IPS DF 4.7 (cell line): ENCODE data around the gene CHCT1.
"Not testable (repeated sequence)": the region's sequence is repeated elsewhere in the genome, so short reads cannot be mapped to it uniquely, and the experiment has no call there.

Experiments used
- DNase-seq: peaks from one replicate; pipeline ENCODE4 v3.0.0-alpha.2; 2013; ENCODE audit warnings: low spot score; ENCODE audit errors: extremely low read depth

Gene CHCT1

DNA sequence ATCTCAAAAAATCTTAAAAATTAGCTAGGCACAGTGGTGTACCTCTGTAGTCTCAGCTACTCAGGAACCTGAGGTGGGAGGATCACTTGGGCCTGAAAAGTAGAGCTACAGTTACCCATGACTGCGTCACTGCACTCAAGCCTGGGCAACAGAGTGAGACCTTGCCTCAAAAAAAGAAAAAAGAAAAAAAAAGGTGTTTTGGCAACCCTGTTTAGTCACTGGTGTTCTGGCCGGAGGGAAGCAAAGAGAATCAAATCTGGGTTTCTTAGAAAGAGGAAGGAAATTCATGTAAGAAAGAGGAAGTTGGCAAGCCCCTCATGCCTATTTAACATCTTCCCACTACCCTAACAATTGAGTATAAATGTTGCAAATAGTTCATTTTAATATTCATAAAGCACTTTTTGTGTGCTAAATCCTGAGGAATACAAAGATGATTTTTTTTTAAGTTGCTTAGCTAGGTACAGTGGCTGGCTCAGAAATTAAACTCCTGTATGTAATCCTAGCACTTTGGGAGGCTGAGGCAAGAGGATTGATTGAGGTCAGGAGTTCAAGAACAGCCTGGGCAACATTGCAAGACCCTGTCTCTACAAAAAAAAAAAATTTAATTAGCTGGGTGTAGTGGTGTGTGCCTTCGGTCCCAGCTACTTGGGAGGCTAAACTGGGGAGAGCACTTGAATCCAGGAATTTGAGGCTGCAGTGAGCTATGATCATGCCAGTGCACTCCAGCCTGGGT lies 23.9 kb upstream of the CHCT1 start:
- DNase-seq, result no peak

DNA sequence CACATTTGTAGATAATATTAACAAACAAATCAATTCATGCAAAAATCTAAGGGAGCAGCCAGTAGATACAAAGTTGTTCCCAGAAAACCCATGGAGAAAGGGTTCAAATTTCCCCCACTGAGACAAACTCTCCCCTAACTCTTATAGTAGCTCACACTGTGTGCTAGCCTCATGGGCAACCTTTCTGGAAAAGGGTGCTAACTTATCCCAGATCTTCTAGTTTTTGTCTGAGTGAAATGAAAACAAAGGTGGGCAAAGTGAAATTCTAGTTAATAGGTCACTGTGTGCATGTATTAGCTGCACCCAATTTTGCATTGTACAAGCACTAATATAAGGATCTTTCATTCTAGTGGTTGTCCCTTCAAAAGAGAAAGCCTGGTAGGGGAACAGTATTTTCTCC lies 20.5 kb upstream of the CHCT1 start:
- no peak for DNase-seq

DNA sequence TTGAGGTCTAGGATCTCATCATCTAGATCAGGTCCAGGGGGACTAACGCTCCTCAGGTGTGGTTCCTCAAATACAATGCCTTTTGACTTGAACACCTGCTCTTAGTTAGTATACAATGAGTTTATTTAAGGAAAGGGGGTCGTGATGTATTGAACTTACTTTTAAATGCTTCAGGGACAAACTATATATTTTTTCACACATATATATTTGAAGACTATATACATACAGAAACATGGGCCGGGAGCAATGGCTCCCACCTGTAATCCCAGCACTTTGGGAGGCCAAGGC lies 18.8 kb upstream of the CHCT1 start:
- DNase-seq, result no peak

DNA sequence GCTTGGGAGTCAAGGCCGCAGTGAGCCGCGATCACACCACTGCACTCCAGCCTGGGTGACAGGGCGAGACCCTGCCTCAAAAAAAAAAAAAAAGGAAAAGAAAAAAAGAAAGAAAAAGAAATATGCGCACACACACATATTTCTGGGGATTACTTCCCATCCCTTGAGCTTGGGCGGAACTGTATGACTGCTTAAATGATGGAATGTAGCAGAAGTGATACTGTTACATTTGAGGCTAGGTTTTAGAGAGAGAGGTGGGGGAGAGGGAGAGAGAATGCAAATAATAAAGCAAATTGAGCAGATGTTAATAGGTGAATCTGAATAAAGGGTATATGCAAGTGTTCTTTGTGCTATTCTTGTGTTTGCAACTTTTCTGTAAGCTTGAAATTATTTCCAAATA lies 18.3 kb upstream of the CHCT1 start:
- no peak for DNase-seq

DNA sequence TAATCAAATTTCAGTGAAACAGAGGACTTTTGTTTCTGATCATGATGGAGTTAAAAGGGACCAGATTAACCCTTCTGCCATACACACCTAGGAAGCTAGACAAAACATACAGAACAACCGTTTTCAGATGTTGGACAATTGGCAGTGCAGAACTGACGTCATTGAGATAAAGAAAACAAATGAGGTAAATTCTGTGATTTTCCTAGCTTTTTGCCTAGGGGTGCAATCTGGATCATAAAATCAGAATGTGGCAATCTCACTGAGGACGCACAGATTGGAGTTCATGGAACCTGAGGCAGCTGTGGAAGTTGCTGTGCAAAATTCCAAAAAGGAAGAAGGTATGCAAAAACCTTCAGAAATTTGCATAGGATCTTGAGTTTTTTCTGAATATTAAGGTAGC lies 15.4 kb upstream of the CHCT1 start:
- DNase-seq, result no peak

DNA sequence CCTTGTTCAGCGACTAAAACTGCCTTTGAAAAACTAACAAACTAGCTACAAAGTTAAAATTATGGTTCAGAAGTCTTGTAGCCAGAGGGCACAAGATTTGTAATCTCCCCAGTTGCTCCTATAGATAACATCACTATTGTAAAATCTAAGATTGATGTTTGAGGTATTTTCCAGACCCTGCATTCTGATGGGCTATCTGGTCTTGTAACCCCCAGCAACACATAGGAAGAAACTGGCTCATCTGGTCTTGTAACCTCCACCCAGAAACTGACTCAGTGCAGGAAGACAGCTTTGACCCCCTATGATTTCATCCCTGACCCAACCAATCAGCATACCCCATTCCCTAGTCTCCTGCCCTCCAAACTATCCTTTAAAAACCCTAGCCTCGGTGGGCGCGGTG lies 12.3 kb upstream of the CHCT1 start:
- DNase-seq, result no peak

DNA sequence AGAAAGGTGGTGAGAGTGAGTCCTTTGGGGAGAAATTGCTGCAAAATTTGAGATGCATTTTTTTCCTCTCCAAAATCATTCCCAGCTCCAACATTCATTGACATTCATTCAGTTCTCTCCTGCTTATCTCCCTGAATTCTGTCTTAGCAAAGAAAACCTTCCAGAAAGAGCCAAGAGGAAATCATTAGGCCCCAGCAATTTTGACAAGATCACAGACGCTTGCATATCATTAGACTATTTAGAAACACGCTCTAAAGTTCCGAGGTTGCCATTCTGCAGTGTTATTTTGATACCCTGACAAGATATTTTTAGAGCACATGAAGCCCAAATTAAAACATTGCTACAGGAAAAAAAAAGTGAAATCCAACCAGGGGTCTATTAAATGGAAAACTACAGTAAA lies 9.6 kb upstream of the CHCT1 start:
- DNase-seq, result no peak

DNA sequence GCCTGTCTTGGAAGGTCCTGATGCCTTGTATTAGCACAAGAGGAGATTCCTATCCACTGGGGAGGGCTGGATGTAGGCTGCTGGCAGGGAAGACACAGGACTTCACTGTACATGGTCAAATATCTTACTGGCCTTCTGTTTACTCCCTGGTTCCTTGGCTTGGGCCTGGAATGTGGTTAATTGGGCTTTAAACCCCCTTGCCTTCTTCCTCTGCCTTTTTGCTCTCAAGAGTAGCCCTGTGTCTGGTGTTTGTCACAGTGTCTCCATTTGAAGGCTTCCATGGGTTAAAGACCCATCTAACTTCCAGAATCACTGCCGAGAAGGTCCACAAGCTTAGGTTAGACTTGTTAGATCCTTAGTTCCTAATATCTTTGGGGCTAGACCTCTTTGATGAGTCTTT lies 7.1 kb upstream of the CHCT1 start:
- DNase-seq, result no peak

DNA sequence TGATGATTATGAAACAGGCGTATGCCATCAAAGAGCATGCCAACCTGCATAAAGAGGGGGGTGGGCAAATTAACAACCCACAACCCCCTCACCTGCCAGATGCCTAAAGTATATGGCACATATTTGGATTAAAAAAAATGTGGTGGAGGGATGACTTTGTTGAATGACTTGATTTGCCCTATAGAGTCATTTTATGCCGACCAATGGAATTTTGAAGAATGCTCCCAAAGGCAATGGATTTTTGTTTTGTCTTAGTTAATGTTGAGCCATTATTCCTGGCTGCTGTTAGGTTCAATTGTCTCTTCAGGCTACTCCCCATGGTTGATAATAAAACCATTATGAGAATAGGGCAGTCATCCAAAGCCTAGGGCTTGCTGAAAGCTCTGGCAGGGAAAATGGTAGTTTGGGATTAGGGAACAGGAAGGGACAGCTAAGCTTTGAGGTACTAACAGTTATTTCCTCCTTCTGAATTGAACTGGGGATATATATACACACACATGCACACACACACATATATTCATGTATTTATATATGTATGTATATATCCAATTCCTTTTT lies 5.8 kb upstream of the CHCT1 start:
- DNase-seq, result no peak

DNA sequence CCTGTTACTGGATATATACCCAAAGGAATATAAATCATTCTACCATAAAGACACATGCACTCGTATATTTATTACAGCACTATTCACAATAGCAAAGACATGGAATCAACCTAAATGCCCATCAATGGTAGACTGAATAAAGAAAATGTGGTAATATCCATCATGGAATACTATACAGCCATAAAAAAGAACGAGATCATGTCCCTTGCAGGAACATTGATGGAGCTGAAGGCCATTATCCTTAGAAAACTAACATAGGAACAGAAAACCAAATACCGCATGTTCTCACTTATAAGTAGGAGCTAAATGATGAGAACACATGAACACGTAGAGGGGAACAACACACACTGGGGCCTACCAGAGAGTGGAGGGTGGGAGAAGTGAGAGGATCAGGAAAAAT lies 3.3 kb upstream of the CHCT1 start:
- not testable (repeated sequence) for DNase-seq

DNA sequence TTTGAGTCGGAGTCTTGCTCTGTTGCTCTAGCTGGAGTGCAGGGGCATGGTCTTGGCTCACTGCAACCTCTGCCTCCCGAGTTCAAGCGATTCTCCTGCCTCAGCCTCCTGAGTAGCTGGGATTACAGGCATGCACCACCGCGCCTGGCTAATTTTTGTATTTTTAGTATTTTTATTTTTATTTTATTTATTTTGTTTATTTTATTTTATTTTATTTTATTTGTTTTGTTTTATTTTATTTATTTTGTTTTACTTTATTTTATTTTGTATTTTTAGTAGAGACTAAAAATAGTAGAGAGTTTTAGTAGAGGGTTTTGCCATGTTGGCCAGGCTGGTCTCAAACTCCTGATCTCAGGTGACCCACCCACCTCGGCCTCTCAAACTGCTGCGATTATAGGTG lies 2.4 kb upstream of the CHCT1 start:
- not testable (repeated sequence) for DNase-seq

DNA sequence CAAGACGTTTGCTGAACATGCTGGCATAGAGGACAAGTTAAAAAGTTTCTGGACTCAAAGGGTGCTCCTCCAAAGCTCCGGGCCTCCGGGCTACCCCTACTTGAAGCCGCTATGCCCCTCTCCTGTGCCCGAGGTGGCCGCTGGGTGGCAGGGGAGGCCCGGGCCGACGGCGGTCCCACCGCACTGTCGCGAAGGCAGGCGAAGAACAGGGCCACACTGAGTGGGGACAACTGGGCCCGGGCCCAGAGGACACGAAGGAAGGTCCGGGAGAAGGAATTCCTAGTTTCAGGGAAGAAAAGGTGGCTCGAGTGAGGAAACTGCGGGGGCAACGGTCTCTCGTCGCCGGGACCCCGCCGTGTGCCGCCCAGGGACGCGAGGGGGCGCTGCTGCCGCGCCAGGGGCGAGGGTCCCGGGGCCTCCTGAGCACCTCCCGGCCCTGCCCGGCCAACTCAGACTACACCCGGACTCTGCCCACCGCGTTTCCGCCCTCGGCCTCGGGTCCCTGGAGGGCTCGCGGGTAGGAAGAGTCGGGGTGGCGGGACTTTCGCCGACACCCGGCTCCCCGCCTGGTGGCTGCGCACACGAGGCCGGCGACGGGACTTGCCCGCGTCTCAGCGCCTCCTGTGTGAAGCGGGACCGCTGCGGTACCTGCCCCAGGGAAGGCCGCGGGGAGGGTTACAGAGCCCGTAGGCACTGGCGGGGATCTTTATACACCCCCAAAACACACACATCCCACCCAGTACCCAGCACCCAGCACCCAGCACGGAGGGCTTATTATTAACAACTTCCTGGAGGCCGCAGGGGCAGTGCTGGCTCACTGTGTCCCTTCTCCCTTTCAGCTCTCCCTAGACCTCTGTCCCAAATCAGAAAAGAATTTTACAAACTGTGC lies 772 bp upstream of the CHCT1 start:
- peak; percentile 25 for DNase-seq

DNA sequence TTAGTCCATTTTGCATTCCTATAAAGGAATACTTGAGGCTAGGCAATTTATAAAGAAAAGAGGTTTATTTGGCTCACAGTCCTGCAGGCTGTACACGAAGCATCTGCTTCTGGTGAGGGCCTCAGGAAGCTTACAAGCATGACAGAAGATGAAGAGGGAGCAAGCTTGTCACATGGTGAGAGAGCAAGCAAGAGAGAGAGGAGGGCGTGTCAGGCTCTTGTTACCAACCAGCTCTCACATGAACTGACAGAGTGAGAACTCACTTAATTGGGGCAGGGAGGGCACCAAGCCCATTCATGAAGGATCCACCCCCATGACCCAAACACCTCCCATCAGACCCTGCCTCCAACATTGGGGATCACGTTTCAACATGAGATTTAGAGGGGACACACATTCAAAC lies 1.6 kb downstream of the CHCT1 start:
- DNase-seq, result no peak

DNA sequence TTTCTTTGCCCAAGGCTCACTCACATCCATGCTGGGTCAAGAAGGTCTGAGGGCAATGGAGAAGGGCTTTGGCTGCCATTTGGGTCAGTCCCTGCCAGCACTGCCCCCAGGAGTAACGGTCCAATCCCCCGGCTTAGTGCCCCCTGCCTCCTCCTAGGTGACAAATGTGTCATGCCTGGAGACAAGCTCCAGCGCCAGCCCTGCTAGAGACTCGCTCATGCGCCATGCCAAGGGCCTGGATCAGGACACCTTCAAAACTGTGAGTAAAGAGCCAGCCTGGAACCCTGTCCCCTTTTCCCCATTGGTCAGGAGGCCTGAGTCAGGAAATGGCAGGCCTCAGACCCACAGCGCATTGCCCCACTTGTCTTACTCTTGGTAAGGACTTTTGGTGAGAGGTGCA lies 3.3 kb downstream of the CHCT1 start:
- DNase-seq, result no peak

DNA sequence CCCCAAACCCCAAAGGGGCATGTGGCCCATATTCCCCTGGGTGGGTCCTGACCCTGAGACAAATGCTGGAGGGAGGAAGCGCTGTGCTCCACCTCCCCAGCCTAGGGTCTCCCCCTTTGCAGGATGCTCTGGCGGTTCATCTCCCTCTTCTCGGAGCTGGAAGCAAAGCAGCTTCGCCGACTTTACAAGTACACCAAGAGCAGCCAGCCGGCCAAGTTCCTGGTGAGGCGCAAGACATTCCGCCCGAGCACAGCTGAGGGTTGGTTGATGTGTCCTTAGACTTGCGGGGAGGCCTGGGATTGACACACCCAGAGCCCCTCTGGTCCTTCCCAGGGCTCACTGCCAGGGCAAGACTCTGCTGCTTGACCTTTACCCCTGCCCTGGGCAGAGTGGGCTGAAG lies 4.3 kb downstream of the CHCT1 start:
- DNase-seq, result no peak

DNA sequence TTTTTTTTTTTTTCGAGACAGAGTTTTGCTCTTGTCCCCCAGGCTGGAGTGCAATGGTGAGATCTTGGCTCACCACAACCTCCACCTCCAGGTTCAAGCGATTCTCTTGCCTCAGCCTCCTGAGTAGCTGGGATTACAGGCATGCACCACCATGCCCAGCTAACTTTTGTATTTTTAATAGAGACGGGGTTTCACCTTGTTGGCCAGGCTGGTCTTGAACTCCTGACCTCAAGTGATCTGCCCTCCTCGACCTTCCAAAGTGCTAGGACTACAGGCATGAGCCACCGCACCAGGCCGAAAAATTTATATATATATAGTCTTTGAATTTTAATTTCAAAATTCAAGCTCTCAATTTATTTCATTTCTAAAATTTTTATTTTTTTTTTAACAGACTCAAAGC lies 6.2 kb downstream of the CHCT1 start:
- DNase-seq, result not testable (repeated sequence)

DNA sequence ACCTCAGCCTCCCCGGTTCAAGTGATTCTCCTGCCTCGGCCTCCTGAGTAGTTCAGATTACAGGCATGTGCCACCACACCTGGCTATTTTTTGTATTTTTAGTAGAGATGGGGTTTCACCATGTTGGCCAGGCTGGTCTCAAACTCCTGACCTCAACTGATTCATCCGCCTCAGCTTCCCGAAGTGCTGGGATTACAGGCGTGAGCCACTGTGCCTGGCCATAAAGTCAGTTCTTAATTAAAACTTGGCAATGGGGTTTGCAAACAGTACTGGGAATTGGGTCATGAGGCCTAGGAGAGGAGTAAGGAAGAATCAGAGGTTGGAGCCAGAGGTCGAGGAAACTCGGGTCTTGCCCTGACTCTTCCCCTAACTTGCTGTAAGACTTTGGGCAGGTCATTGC lies 8.3 kb downstream of the CHCT1 start:
- DNase-seq, result not testable (repeated sequence)

DNA sequence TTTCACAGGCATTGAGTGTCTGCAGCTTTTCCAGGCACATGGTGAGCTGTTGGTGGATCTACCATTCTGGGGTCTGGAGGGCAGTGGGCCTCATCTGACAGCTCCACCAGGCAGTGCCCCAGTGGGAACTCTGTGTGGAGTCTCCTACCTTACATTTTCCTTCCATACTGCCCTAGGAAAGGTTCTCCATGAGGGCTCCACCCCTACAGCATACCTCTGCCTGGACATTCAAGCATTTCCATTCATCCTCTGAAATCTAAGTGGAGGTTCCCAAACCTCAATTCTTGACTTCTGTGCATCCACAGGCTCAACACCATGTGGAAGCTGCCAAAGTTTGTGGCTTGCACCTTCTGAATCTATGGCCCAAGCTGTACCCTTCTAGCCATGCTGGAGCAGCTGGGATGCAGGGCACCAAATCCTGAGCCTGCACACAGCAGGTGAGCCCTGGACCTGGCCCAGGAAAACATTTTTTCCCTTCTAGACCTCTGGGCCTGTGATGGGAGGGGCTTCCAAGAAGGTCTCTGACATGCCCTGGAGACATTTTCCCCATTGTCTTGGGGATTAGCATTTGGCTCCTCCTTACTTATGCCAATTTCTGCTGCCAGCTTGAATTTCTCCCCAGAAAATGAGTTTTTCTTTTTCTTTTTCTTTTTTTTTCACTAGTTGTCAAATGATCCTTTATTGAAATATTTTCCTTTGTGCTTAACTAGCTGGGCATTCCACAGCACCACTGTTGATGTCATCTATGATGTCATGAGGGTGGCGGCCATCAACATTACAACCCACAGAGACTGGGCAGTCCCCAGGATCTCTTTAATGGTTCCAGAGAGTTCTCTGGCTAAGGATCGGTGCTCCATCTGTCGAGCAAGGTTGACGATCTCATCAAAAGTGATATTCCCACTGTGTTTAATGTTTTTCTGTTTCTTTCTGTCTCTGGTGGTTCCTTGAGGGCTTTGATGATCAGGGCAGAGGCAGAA lies 11.0 kb downstream of the CHCT1 start:
- not testable (repeated sequence) for DNase-seq

DNA sequence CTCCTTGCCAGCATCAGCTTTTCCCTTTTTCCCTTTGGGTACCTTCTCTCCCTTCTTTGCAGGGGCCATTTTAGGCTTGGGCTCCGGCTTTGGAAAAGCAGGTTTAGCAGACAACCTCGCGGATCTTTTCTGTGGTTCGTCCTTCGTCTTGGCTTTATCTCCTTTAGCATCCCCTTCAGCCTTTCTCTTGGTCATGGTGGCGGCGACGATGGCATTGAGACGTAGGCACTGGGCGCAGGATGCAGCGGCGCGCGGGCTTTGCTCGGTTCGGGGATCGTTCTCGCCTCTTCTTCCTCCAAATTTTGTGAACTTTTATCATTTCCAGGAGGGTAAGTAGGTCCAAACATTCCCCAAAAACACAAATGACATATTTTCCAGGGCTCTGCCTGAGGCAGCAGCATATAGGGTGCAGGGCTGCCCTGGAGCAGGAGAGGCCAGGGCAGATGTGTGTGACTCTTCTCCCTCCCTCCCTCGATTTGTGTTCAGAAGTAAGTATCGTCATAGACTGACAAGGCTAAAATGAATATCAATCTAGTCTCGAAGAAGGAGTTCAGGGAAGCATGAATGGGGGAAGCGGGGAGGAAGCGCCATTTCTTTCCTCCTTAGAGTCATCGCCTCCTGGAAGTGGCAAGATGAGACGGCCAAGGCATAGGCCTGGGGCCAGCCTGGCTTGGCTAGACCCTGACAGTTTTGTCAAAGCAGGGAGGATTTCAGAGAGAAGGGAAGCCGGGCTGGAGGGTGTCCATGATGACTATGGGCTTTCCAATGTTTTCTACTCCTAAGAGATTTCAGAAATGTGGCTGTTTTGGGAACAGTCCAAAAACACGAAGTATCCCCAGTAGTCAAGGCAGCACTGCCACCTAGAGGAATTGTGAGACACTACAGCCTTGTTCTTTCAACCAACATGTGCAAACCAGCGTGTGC lies 13.2 kb downstream of the CHCT1 start:
- DNase-seq, result peak; percentile 72

DNA sequence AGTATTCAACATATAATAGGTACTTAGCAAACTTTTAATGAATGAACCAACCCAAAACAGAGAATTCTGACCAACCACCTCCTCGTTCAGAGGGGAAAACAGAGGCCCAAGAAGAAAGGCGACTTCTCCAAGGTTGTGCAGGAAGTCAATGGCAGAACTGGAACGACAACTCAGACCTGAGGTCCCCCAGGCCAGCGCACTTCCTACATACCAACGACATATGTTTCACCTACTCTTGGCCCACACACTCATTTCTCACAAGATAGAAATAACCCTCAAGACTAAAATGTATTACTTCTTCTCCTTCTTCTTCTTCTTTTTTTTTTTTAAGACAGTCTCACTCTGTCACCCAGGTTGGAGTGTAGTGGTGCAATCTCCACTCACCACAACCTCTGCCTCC lies 14.4 kb downstream of the CHCT1 start:
- DNase-seq, result no peak
